ENCODE data around the gene ELAVL2. TPM values are rescaled to one million over a fixed set of nuclear protein-coding genes. Genes with fewer than 3 reads are reported as not detected.

Gene ELAVL2
- total RNA-seq, 2 donors from 2014 or later: not detected

DNA sequence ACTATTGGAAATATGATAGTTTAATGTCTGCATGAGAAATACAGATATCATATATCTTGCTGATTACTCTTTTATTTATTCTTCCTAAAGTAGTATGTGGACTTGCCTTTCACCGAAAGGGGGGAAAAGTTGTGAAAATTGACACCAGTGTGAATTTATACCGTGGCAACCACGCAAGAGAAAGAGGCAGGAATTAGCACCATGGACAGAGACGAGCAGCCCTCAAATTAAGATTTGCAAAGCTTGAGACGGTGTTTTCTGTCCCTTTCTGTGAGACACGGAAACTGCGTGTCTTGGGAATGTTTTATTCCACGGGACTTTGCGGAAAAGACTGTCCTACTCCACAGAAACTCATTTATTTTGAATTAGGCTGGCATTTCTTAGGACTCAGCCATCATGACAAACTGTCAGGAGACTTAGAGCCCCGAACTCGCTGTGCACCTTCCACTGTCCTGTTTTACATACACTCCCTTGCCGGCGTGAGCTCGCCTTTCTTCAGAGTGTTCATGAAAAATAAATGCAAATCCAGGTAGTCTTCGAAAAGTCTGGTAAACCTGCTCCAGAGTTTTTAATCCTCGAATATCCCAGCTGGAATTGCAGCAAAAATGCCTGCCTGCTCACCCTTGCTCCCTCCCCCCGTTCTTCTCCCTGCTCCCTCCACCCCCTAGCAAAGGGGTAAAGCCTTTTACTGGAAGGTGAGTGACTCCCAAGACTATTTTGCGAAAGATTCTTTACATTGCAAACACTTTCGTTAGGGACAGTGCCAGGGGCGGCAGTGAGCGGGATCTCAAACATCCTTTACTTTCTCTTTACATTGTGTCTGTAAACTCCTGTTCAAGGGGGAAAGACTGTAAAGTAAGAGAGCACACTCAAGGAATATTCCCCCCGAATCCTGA is 3.8 kb upstream of the ELAVL2 start:
- Mint-ChIP-seq H3K4me3 (no peak overlapping the region), H3K36me3 (ENCODE audit: insufficient read depth in 2 of 2) (peaks cover 0 to 10% of the 10 kb centered on the region in 2 donors), H3K9me3 (peaks cover 0 to 1% of the 10 kb centered on the region in 2 donors)

DNA sequence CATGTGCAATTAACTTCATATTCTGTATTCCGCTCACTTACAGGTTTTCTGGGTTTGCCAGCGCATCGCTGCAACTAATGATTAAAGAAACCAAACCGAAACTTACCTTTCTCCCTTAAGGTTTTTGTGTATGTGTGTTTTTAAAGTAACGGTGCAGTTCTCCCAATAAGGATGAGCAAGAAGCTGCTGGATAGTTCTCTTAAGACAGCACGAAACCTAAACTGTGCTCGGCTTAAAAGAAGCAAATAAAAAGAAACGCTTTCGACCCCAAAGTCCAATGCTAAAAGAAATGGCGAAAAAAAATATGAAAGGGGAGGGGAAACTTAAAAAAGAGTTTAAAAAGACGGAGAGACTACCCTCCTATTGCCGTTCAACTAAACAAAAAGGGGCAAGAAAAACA is 340 bp downstream of the ELAVL2 start:
- no peak for ATAC-seq (replicated peaks in 1 of 2)
- H3K9me3 Mint-ChIP-seq: peaks cover 0 to 1% of the 10 kb centered on the region in 2 donors
- H3K27me3 Mint-ChIP-seq (ENCODE audit: low read depth): peaks cover 15% of the 10 kb centered on the region

More for the DNA sequence above, 3.8 kb upstream of the ELAVL2 start:
- H3K27ac Mint-ChIP-seq: no peak overlapping the region
- DNase-seq: no peak
- H3K4me1 Mint-ChIP-seq (ENCODE audit: low read depth): no peaks in the 10 kb centered on the region
- ATAC-seq (replicated peaks in 1 of 2): no peak
- H3K27me3 Mint-ChIP-seq (ENCODE audit: low read depth): peaks cover 19% of the 10 kb centered on the region

DNA sequence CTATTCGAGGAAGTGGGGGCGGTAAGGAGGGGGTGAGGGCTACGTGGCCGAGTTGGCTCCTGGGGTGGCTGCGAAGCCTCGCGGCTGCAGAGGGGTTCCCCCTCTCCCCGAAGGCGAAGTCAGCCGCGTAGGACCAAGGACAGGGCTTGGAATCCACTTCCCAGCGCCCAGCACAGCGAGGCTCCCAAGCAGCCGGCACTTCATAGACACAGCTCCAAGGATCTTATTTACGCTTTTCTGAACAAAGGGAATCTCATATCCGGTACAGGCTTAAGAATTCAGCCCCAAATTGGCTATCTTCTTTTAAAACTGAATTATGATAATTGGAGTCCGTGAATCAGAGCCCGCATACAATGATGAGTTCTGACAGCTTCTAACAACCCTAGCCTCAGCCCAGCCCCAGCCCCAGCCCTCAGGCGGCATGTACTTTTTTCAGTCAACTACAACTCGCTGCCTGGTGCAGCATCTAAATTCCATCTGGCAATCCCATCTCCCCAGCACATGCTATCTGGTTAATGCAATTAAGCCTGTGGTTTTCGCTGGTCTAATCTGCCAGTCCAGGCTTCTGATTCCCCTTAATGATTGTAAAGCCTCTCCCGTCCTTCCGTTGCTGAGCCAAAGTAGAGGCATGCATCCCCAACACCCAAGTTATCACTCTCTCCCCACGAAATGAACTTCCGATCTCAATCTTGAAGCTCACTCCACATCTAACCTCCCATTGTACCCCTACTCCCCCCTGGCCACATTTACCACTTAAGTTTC is 1.0 kb downstream of the ELAVL2 start:
- no peaks in the 10 kb centered on the region for H3K9me3 Mint-ChIP-seq
- peaks cover 12% of the 10 kb centered on the region for H3K27me3 Mint-ChIP-seq (ENCODE audit: low read depth)
- no peak overlapping the region for H3K27ac Mint-ChIP-seq
- no peak overlapping the region for H3K4me3 Mint-ChIP-seq
- ATAC-seq (replicated peaks in 1 of 2) (no peak), DNase-seq (no peak)
- no peaks in the 10 kb centered on the region for H3K4me1 Mint-ChIP-seq (ENCODE audit: low read depth)
- H3K36me3 Mint-ChIP-seq (ENCODE audit: insufficient read depth in 2 of 2): peaks cover 0 to 8% of the 10 kb centered on the region in 2 donors

More for the DNA sequence above, 340 bp downstream of the ELAVL2 start:
- H3K27ac Mint-ChIP-seq: no peak overlapping the region
- no peak overlapping the region for H3K4me3 Mint-ChIP-seq
- H3K4me1 Mint-ChIP-seq (ENCODE audit: low read depth): no peaks in the 10 kb centered on the region
- DNase-seq: no peak
- H3K36me3 Mint-ChIP-seq (ENCODE audit: insufficient read depth in 2 of 2): peaks cover 0 to 11% of the 10 kb centered on the region in 2 donors

DNA sequence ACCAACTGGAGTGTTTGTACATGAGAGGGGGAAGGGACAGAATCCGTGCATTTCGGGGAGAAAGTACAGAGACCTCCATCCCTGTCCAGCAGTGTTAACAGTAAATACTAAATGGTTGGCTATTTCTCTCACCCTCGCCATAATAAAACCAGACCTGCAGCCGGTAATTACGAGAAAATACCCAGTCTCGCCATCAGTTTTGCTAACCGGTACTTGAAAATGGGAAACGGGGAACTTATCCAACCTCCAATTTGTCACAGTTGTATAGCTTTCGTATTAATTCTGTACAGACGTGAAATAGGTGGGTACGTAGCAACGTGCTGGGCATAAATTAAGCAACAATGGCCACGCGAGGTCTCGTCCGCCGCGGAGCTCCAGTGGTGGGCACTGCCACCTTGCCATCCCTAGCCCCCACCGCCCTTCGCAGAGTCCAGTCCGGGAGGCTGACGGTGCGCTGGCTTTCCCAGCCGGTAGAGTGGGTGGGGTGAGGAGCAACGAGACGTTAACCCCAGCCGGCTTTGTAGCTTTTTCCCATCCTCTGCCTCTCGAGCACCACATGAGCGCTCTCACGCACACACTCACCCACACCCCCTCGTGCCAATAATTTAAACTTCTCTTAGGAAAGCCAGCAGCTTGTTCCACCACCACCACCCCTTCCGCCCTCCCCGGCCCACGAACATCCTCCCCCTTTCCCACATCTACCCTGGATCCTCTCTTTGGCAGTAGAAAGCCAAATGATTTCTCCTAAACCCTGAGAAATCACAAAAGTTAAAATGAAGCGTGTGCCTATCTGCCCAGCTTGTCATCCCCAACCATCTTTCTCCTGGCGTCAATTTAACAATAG is 1.8 kb downstream of the ELAVL2 start:
- no peaks in the 10 kb centered on the region for H3K4me1 Mint-ChIP-seq (ENCODE audit: low read depth)
- H3K27ac Mint-ChIP-seq: no peak overlapping the region
- H3K9me3 Mint-ChIP-seq: peaks cover 3 to 4% of the 10 kb centered on the region in 2 donors
- DNase-seq: no peak
- no peak for ATAC-seq (replicated peaks in 1 of 2)
- peaks cover under 1 to 5% of the 10 kb centered on the region in 2 donors for H3K36me3 Mint-ChIP-seq (ENCODE audit: insufficient read depth in 2 of 2)
- peaks cover 18% of the 10 kb centered on the region for H3K27me3 Mint-ChIP-seq (ENCODE audit: low read depth)
- H3K4me3 Mint-ChIP-seq: no peak overlapping the region

DNA sequence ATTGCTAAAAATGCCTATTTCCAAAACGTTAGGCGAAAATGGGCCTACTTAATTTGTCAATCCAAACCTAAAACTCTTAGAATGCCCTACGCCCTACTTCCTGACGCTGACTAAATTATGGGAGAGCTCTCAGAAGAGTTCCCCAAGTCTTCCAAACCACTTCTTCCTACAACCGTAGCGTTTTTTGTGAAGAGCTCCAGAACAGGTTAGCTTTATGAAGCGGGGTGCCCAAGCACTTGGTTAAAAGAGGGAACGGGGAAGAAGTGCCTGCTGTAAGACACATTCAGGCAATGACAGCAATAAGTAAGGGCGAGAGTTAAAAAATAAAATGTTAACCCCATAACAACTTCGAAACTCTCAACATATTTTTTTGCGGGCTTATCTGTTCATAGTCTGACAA is 2.8 kb downstream of the ELAVL2 start:
- Mint-ChIP-seq H3K36me3 (ENCODE audit: insufficient read depth in 2 of 2) (peaks cover 2 to 7% of the 10 kb centered on the region in 2 donors), H3K9me3 (peaks cover 3 to 7% of the 10 kb centered on the region in 2 donors), H3K27me3 (ENCODE audit: low read depth) (peaks cover 27% of the 10 kb centered on the region), H3K4me1 (ENCODE audit: low read depth) (no peaks in the 10 kb centered on the region), H3K4me3 (no peak overlapping the region), H3K27ac (no peak overlapping the region)
- ATAC-seq (replicated peaks in 1 of 2): no peak
- DNase-seq: no peak

DNA sequence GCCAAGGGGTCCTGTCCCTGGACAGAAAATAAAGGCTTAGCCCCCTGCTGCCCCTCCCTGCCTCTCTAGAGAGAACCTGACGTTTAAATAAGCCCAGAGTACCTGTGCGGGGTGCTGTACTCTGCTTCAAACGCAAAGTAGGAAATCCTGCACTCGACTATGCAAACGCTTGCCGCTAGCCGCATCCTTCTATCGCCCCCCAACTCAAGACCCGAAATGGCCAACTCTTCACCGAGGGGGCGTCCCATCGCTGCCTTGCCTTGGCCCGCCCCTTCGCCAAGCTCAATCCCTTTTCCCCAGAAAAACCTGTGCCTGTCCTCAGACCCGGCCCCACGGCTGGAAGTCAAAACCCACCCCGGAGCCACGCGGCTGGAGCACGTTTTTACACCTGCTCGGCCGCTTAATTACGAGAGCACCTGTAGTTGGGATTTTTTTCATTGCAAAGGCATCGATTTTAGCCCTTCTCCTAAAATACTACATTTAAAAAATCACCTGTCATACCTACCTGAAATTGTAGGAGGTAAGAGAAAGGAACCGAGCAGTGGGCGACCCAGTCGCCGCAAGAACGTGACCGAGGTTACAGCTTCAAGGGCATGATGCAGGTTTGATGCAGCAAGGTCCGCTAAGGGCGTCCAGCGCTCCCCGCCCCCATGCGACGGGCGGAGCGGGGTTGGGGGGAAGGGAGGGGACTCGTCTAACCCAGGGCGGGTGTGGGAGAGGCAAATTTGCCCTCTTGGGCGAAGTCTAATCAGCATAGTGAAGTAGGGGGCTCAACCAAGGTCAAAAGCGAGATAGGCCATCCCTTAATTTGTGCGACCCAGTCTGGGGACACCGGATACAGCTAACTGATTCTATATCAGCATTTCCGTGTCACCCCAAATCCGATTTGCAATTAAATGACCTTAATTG is 3.5 kb downstream of the ELAVL2 start:
- H3K27ac Mint-ChIP-seq: peak overlapping the region; percentile 54
- H3K27me3 Mint-ChIP-seq (ENCODE audit: low read depth): peaks cover 27% of the 10 kb centered on the region
- no peak for ATAC-seq (replicated peaks in 1 of 2)
- no peaks in the 10 kb centered on the region for H3K4me1 Mint-ChIP-seq (ENCODE audit: low read depth)
- H3K4me3 Mint-ChIP-seq: no peak overlapping the region
- no peak for DNase-seq
- H3K36me3 Mint-ChIP-seq (ENCODE audit: insufficient read depth in 2 of 2): peaks cover 2 to 7% of the 10 kb centered on the region in 2 donors
- H3K9me3 Mint-ChIP-seq: peaks cover 3 to 7% of the 10 kb centered on the region in 2 donors

DNA sequence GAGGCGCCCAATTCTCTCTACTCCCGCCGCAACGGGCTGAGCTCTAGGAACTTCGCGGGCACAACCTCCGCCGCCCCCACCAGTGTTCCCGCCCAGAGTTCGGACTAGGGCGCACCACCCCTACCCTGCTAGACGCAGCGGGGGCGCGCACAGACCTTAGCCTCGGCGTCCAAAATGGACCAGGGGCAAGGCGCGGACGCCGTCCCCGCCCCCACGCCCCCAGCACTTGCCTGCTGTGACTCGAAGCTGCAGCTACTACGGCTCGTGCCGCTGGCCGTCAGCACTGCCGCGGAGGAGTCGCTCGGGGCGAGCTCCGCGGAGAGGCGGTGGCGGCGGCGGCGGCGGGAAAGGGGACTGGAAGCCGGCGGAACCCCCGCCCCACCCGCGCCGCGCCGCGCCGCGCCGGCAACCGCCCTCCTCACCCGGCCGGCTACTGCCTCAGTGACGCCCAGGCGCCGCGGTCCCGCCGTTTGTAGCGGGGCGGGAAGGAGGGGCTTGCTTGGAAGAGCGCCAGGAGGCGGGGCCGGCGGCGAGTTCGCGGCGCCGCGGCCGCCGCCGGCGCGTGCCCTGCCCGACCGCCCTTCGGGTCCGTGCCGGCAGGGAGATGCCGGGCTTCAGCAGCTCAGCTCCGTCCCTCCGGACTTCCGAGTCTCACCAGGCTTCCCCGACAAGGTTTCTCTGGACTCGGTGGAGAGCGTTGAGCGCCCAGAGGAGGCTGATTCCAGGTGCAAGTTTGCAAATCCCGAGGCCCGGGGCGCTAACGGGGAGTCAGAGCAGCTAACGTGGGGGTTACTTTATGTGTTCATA is 4.5 kb downstream of the ELAVL2 start:
- ATAC-seq (replicated peaks in 1 of 2) (no peak), DNase-seq (no peak)
- Mint-ChIP-seq H3K27me3 (ENCODE audit: low read depth) (peaks cover 27% of the 10 kb centered on the region), H3K4me1 (ENCODE audit: low read depth) (no peaks in the 10 kb centered on the region), H3K36me3 (ENCODE audit: insufficient read depth in 2 of 2) (peaks cover 2 to 7% of the 10 kb centered on the region in 2 donors), H3K9me3 (peaks cover 3 to 7% of the 10 kb centered on the region in 2 donors), H3K27ac (no peak overlapping the region), H3K4me3 (no peak overlapping the region)

DNA sequence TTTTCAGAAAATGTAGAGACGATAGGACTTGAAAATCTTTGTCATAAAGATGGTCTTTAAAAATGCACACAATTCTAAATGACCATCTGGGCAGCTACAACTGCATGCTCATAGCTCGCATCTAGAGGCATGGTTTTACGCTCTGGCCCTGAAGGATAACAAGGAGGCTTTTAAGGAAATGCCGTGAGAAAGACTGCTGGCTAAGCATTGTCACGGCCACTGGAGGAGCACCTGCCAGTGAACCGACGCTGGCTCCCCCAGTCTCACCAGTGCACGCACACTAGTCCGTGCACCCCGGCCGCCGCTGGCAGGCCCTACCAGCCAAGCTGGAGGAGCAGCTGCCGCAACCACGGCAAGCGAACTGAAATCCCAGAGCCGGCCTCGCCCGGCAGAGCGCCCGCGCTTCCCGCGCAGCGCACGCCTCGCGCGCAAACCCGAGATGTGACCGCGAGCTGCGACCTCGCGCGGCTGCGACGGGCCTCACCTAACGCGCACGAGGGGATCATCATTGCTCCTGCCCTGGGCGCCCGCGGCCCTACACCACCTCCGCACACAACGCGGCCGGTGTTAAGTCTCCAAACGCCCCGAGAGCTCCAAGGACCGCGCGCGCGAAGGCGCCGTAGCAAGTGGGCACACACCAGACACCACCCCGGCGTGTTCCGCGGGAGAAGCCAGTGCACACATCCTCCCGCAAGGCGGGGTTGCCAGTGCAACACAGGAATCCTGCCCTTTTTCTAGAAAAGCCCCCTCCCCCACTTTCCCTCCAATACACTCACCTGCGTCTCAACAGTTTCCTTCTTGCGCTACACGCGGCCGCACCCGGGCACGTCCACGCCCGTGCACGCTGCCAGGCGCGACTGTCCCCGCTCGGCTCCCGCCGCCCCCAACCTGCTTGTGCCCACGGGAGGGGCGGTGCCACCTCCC is 5.3 kb downstream of the ELAVL2 start:
- Mint-ChIP-seq H3K27ac (no peak overlapping the region), H3K27me3 (ENCODE audit: low read depth) (peaks cover 27% of the 10 kb centered on the region), H3K9me3 (peaks cover 3 to 7% of the 10 kb centered on the region in 2 donors), H3K4me3 (no peak overlapping the region), H3K4me1 (ENCODE audit: low read depth) (no peaks in the 10 kb centered on the region), H3K36me3 (ENCODE audit: insufficient read depth in 2 of 2) (peaks cover 2 to 7% of the 10 kb centered on the region in 2 donors)
- no peak for ATAC-seq (replicated peaks in 1 of 2)
- DNase-seq: no peak

DNA sequence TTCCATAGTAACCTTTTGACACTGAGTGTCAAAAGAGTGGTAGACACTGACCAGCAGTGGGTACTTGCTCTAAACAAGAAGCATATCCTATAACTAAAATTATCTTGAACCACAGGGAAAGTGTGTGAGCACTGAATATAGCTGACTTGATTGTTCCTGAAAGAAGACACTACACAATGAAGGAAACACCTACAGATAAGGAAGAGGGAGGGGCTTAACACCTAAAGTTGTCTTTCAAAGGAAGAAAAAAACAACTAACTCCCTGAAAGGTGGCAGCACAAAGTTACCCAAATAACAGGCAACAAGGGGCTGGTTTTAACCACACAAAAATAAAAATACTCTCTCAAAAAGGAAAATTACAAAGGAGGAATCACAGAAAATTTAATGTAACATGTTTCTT is 6.6 kb downstream of the ELAVL2 start:
- H3K27ac Mint-ChIP-seq: no peak overlapping the region
- DNase-seq (no peak), ATAC-seq (replicated peaks in 1 of 2) (no peak)
- H3K4me3 Mint-ChIP-seq: no peak overlapping the region
- H3K27me3 Mint-ChIP-seq (ENCODE audit: low read depth): peaks cover 27% of the 10 kb centered on the region
- peaks cover 2 to 7% of the 10 kb centered on the region in 2 donors for H3K36me3 Mint-ChIP-seq (ENCODE audit: insufficient read depth in 2 of 2)
- H3K4me1 Mint-ChIP-seq (ENCODE audit: low read depth): no peaks in the 10 kb centered on the region
- H3K9me3 Mint-ChIP-seq: peaks cover 3 to 7% of the 10 kb centered on the region in 2 donors

DNA sequence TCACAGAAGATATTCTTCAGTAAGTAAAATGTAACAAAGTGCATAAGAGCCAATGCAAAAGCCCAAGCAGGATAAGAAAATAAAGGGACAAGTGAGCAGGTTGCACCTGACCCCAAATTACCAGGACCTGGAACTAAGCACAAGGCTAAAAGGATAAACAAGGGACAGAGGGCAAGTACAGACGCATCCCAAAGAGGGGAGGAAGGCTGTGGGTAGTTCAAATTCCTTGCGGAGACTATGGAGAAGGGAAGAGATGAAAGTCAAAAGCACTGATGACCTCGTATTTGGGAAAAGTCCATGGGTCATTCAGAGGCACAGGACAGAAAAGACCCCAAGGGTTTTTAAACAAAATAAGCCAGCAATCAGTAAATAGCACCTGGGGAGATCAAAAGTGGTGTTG is 11.8 kb downstream of the ELAVL2 start:
- DNase-seq: no peak
- Mint-ChIP-seq H3K27ac (no peak overlapping the region), H3K4me1 (ENCODE audit: low read depth) (no peaks in the 10 kb centered on the region), H3K9me3 (peaks cover 0 to 10% of the 10 kb centered on the region in 2 donors), H3K27me3 (ENCODE audit: low read depth) (peaks cover 8% of the 10 kb centered on the region), H3K36me3 (ENCODE audit: insufficient read depth in 2 of 2) (peaks cover 2% of the 10 kb centered on the region in 2 donors), H3K4me3 (no peak overlapping the region)
- no peak for ATAC-seq (replicated peaks in 1 of 2)

Data from activated T-cell treated with anti-CD3 and anti-CD28 coated beads, Interleukin-2, amount 50 U/mL, for 72 hours (primary cell).